ENCODE measurements around the gene USP12. TPM values are rescaled to one million over a fixed set of nuclear protein-coding genes. Genes with fewer than 3 reads are reported as not detected.
"Not testable (repeated sequence)": the region's sequence is repeated elsewhere in the genome, so short reads cannot be mapped to it uniquely, and the experiment has no call there.

Gene USP12
- total RNA-seq, 3 donors from 2014 or later (not counting 1 experiment from before 2014, with no cell fraction given): 44.3 to 55.3 (median 50.9) TPM

DNA sequence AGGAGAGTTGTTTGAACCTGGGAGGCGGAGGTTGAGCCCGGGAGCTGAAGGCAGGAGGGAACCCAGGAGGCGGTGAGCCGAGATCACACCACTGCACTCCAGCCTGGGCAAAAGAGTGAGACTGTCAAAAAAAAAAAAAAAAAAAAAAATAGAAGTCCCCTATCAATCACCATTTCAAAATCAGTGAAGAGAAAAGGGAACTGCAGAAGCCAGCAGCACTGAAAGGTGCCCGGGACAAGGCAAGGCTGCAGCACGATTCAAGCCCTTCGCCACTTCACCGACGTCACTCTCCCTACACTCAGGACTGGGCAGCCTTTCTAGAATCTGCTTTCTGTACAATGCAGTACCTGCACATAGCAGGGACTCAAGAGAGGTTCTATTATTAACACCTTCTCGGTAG is 21.9 kb upstream of the USP12 start:
- H3K9me3 Mint-ChIP-seq: no peaks in the 10 kb centered on the region
- intact Hi-C loops (cut with micrococcal nuclease): no loop called here
- WGBS (ENCODE audit: insufficient coverage): 91% methylated on average over 8 of the region's 10 CpGs
- Histone ChIP-seq H3K36me3 (ENCODE audit: control insufficient read depth, insufficient read depth, low read length) (no peaks in the 10 kb centered on the region), H3K4me1 (ENCODE audit: control insufficient read depth, insufficient read depth, low read length) (no peaks in the 10 kb centered on the region), H3K27ac (ENCODE audit: low read length) (no peak overlapping the region), H3K9me3 (ENCODE audit: control insufficient read depth, insufficient read depth, low read length) (no peaks in the 10 kb centered on the region), H3K4me3 (ENCODE audit: low read length) (no peak overlapping the region), H3K27me3 (ENCODE audit: control insufficient read depth, insufficient read depth, low read length) (no peaks in the 10 kb centered on the region)
- H3K36me3 Mint-ChIP-seq: no peaks in the 10 kb centered on the region
- TF ChIP-seq, protein P1, sequence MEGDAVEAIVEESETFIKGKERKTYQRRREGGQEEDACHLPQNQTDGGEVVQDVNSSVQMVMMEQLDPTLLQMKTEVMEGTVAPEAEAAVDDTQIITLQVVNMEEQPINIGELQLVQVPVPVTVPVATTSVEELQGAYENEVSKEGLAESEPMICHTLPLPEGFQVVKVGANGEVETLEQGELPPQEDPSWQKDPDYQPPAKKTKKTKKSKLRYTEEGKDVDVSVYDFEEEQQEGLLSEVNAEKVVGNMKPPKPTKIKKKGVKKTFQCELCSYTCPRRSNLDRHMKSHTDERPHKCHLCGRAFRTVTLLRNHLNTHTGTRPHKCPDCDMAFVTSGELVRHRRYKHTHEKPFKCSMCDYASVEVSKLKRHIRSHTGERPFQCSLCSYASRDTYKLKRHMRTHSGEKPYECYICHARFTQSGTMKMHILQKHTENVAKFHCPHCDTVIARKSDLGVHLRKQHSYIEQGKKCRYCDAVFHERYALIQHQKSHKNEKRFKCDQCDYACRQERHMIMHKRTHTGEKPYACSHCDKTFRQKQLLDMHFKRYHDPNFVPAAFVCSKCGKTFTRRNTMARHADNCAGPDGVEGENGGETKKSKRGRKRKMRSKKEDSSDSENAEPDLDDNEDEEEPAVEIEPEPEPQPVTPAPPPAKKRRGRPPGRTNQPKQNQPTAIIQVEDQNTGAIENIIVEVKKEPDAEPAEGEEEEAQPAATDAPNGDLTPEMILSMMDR (IDR thresholded peaks at IDR 0.05): no peak
- no peaks in the 10 kb centered on the region for H3K4me1 Mint-ChIP-seq
- no peak overlapping the region for H3K4me3 Mint-ChIP-seq
- no peak overlapping the region for H3K27ac Mint-ChIP-seq
- peaks cover 19 to 31% of the 10 kb centered on the region in 2 donors for H3K27me3 Mint-ChIP-seq (ENCODE audit: low read depth in 2 of 2)
- ATAC-seq: no peak
- DNase-seq: no peak

DNA sequence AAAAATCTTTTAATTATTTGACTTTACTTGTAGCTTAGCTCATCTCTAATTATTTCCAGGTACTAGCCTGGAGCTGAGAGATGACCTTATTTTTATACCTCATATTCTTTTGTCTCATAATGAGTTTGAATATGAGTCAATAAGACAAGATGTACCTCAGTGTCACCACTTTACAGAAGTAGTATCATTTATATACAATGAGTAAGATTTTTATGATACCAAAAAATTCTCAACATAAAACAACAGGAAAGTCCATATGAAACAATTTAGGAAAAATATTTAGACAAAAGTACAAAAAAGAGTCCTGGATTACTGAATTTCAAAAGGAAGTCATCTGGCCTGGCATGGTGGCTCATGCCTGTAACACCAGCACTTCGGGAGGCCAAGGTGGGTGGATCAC is 21.4 kb upstream of the USP12 start:
- WGBS (ENCODE audit: insufficient coverage): no CpG with 5 or more reads among the region's 1 CpG
- Histone ChIP-seq H3K4me1 (ENCODE audit: control insufficient read depth, insufficient read depth, low read length) (no peaks in the 10 kb centered on the region), H3K9me3 (ENCODE audit: control insufficient read depth, insufficient read depth, low read length) (no peaks in the 10 kb centered on the region), H3K36me3 (ENCODE audit: control insufficient read depth, insufficient read depth, low read length) (no peaks in the 10 kb centered on the region), H3K27ac (ENCODE audit: low read length) (no peak overlapping the region), H3K27me3 (ENCODE audit: control insufficient read depth, insufficient read depth, low read length) (no peaks in the 10 kb centered on the region), H3K4me3 (ENCODE audit: low read length) (no peak overlapping the region)
- TF ChIP-seq, protein P1 (IDR thresholded peaks at IDR 0.05): no peak
- Mint-ChIP-seq H3K4me1 (no peaks in the 10 kb centered on the region), H3K9me3 (no peaks in the 10 kb centered on the region), H3K4me3 (no peak overlapping the region), H3K27me3 (ENCODE audit: low read depth in 2 of 2) (peaks cover 17 to 31% of the 10 kb centered on the region in 2 donors), H3K27ac (no peak overlapping the region), H3K36me3 (no peaks in the 10 kb centered on the region)
- no peak for ATAC-seq
- DNase-seq: no peak
- intact Hi-C loops (cut with micrococcal nuclease): no loop called here

DNA sequence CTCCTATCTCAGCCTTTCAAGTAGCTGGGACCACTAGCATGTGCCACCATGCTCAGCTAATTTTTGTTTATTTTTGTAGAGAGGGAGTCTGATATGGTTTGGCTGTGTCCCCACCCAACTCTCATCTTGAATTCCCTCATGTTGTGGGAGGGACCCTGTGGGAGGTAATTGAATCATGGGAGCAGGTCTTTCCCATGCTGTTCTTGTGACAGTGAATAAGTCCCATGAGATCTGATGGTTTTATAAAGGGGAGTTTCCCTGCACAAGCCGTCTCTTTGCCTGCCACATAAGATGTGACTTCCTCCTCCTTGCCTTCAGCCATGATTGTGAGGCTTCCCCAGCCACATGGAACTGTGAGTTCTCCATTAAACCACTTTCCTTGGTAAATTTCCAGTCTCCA is 20.8 kb upstream of the USP12 start:
- intact Hi-C loops (cut with micrococcal nuclease); ATAC-seq; H3K36me3 ChIP-seq (ENCODE audit: control insufficient read depth, insufficient read depth, low read length); H3K27me3 ChIP-seq (ENCODE audit: control insufficient read depth, insufficient read depth, low read length); H3K36me3 Mint-ChIP-seq; DNase-seq; H3K4me3 Mint-ChIP-seq; H3K27ac Mint-ChIP-seq; H3K4me1 Mint-ChIP-seq; H3K4me1 ChIP-seq (ENCODE audit: control insufficient read depth, insufficient read depth, low read length); H3K4me3 ChIP-seq (ENCODE audit: low read length); H3K9me3 Mint-ChIP-seq; H3K27ac ChIP-seq (ENCODE audit: low read length); H3K9me3 ChIP-seq (ENCODE audit: control insufficient read depth, insufficient read depth, low read length): not testable (repeated sequence)
- WGBS (ENCODE audit: insufficient coverage): 35% methylated on average over 1 of the region's 1 CpG
- peaks cover 15 to 31% of the 10 kb centered on the region in 2 donors for H3K27me3 Mint-ChIP-seq (ENCODE audit: low read depth in 2 of 2)

DNA sequence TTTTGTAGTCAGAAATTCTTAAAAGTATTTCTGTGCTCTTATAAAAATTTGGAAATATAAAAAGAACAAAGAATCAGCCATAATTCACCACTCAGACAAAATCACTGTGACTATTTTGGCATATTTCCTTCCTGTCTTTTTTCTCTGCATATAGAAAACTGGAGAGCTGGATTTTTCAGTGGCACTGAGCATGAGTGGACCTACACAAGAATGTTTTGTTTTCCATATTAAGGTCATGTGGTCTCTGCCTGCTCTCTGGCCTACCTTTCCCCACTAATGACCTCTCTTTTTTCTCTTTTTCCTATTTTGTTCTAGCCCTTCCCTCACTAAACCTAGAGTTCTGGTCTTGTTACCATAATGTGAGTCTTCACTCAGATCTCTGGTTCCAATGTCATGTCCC is 17.6 kb upstream of the USP12 start:
- DNase-seq (no peak), ATAC-seq (no peak)
- H3K9me3 Mint-ChIP-seq: no peaks in the 10 kb centered on the region
- no peaks in the 10 kb centered on the region for H3K27me3 ChIP-seq (ENCODE audit: control insufficient read depth, insufficient read depth, low read length)
- H3K4me3 Mint-ChIP-seq: no peak overlapping the region
- H3K4me1 Mint-ChIP-seq: no peaks in the 10 kb centered on the region
- intact Hi-C loops (cut with micrococcal nuclease): no loop called here
- no peaks in the 10 kb centered on the region for H3K4me1 ChIP-seq (ENCODE audit: control insufficient read depth, insufficient read depth, low read length)
- H3K27ac ChIP-seq (ENCODE audit: low read length): no peak overlapping the region
- TF ChIP-seq, protein P1 (IDR thresholded peaks at IDR 0.05): no peak
- H3K27ac Mint-ChIP-seq: no peak overlapping the region
- no peaks in the 10 kb centered on the region for H3K36me3 Mint-ChIP-seq
- H3K27me3 Mint-ChIP-seq (ENCODE audit: low read depth in 2 of 2): peaks cover 10 to 14% of the 10 kb centered on the region in 2 donors
- H3K36me3 ChIP-seq (ENCODE audit: control insufficient read depth, insufficient read depth, low read length): no peaks in the 10 kb centered on the region
- H3K4me3 ChIP-seq (ENCODE audit: low read length): no peak overlapping the region
- no peaks in the 10 kb centered on the region for H3K9me3 ChIP-seq (ENCODE audit: control insufficient read depth, insufficient read depth, low read length)

Measured in natural killer cell (primary cell).